Anterior cingulate cortex (tissue), 58 donors: ENCODE measurements around the gene ESPL1.
A peak's percentile ranks its signal among the peaks of the same experiment; 100 is the strongest.
"Not testable (repeated sequence)": the region's sequence is repeated elsewhere in the genome, so short reads cannot be mapped to it uniquely, and the experiment has no call there.

Source experiments
- DNase-seq, 58 donors: peaks; one replicate each; lab custom pipeline; 2025; lab: John Stamatoyannopoulos, UW

Gene ESPL1

DNA sequence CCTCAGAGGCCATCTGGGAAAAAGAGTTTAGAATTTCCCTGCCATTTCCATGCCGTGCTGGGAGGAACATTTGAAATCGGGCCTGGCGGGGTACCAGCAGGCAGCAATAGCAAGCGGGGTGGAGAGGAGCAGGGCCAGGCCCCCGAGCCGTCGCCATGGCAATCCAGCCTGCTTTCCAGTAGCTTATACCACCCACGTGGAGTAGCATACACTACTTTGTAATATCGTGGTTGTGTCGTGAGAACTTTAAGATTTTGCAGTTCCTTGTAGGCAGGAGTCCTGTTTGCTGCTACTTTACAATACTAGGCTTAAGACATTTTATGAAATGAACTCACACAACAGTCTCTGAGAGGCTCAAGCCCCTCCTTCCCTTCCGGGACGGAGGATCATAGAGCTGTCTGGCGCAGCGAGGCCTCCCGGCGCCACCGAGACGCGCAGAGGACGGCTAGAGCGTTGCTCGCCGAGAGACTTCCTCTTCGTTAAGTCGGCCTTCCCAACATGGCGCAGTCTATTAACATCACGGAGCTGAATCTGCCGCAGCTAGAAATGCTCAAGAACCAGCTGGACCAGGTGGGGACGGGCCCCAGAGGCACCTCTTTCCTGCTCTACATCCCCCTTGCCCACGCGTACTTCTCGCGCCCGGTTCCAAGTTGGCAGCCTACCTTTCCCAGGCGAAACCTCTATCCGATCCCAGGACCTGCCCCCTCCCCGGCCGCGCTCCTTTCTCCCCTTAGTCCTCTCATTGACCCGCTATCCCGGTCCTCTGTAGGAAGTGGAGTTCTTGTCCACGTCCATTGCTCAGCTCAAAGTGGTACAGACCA, 27.2 kb downstream of the ESPL1 start, which contains the start of gene PFDN5:
Gene PFDN5, plus strand, starts transcription at position 473 of the 821 bp plus-strand sequence. Its CDS starts 26 bp downstream, at position 499.
- peak; percentile 35 to 94 (median 84) for DNase-seq

DNA sequence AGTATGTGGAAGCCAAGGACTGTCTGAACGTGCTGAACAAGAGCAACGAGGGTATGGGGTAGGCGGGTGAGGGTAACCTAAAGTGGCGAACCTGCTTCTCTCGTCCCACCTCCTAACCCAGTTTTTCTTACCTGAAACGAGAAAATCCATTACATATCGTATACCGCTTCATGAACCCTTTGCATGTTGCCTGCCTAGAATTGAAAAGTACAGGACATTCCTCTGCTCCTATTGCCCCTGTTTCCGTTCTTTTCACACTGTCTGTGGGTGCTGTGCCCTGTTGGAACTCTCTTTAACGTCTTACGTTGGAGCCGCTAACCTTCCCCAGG, 27.8 kb downstream of the ESPL1 start:
- no peak for DNase-seq

DNA sequence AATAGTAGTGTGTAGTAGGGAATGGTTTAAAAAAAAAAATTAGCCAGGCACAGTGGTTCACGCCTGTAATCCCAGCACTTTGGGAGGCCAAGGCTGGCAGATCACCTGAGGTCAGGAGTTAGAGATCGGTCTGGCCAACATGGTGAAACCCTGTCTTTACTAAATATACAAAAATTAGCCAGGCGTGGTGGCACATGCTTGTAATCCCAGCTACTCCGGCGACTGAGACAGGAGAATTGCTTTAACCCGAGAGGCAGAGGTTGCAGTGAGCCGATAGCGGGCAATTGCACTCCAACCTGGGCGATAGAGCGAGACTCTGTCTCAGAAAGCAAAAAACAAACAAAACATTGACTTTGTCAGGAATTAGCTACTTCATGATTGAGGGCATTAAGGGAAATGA, 29.0 kb downstream of the ESPL1 start:
- not testable (repeated sequence) for DNase-seq

DNA sequence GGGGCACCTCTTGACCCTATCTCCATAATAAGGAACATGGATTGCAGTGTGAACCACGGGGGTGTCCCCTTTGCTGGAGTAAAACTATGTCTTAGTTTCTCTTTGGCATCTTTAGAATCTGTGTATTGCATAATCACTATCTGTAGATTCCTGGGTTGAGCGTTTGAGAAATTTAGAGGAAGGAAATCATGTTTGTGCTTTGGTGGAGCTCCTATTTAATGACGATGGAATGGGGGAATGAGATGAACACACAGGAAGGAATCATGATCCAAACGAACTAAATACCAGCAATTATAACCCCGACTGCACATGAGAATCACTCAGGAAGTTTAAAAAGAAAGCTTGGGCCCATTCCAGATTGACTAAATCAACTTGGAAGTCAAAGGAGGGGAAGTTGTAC, 30.1 kb downstream of the ESPL1 start:
- DNase-seq = no peak

DNA sequence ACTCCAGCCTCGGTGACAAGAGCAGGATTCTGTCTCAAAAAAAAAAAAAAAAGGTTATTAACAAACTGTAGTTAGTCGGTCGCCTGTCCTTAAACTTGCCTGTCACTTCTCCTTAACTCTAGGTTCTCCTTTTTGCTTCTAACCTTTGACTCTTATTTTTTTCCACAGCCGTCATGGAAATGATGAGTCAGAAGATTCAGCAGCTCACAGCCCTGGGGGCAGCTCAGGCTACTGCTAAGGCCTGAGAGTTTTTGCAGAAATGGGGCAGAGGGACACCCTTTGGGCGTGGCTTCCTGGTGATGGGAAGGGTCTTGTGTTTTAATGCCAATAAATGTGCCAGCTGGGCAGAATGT, 31.0 kb downstream of the ESPL1 start:
- DNase-seq = no peak

DNA sequence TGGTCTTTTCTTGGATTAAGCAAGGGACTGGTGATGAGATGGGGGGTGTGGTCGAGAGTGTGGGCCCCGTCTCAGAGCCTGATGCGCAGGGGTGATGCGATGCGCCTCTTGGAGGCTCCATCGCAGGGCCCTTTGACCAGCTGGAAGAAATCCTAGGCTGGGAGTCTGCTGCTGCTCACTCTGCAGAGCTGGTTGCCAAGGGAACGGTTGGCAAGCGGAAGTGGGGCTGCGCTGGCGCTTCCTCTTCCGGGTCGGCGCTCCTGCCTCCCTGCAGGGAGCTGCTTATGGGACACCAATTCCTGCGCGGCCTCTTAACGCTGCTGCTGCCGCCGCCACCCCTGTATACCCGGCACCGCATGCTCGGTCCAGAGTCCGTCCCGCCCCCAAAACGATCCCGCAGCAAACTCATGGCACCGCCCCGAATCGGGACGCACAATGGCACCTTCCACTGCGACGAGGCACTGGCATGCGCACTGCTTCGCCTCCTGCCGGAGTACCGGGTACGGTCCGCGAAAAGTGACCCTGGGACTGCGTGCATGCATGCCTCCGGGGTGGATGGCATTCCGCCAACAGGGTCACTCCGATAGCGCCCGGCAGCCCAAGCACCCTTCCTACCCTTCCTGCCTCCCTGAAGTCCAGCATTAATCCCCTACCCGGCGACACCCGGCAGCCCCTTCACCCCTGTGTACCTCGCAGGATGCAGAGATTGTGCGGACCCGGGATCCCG, 31.5 kb downstream of the ESPL1 start, which contains the start of gene MYG1:
Gene MYG1, plus strand, starts transcription at position 242 of the 727 bp plus-strand sequence. Its CDS starts 43 bp downstream, at position 285.
- peak; percentile 44 to 96 (median 86) for DNase-seq

DNA sequence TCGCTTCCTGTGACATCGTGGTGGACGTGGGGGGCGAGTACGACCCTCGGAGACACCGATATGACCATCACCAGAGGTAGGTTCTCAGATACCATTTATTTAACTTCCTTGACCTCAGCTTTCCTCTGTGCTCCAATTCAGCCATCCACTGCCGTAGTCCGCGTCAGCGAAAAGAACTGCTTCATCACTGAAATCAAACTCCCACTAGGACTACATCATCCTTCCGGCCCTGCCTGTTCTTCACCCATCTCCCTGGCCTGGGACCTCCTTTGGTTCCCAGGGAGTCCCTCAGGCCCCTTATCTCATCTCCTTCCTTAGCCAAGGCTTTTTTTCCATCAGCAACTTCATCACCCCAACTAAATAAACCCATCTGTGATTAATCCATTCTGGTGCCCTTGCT, 32.1 kb downstream of the ESPL1 start:
- DNase-seq = peak in 3 of 58 donors; percentile 27 to 44 (median 33)

DNA sequence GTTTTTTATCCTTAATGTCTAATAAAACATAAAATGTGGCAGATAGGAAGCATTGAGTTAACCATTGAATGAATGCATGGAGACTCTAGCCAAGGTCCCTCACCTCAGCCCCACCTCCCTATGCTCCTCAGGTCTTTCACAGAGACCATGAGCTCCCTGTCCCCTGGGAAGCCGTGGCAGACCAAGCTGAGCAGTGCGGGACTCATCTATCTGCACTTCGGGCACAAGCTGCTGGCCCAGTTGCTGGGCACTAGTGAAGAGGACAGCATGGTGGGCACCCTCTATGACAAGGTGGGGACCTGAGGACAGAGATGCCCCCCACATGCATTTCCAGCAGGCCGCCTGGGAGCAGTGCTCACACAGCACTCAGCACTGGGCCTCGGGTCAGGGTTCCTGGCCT, 34.8 kb downstream of the ESPL1 start:
- DNase-seq = no peak

DNA sequence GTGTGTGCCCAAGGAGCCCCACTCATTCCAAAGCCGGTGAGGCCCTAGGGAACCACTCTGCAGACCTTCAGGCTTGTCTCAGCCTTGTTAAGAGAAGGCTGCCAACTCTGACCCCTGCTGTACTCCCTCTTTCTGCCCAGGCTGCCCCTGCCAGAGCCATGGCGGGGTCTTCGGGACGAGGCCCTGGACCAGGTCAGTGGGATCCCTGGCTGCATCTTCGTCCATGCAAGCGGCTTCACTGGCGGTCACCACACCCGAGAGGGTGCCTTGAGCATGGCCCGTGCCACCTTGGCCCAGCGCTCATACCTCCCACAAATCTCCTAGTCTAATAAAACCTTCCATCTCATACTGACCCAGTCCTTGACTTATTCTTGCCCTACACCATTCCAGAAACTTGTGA, 38.7 kb downstream of the ESPL1 start:
- no peak for DNase-seq

DNA sequence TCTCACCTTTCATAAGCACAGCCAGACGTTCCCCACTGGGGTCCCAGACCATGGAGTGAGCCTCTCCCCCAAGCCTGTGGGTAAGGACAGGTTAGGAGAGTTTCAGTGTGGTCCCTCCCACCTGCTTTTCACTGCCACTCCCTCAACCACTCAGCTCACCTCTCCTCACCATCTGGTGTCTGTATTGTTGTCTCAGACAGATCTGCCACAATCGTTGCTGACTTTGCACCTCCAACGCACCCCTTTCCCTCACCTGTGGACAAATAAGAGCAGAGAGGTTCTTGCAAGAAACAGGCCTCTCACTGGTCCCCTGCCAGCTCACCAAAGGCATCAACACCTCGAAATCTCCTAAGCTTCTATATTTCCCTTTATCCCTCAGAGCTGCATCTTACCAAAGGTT, 40.2 kb downstream of the ESPL1 start:
- no peak for DNase-seq

DNA sequence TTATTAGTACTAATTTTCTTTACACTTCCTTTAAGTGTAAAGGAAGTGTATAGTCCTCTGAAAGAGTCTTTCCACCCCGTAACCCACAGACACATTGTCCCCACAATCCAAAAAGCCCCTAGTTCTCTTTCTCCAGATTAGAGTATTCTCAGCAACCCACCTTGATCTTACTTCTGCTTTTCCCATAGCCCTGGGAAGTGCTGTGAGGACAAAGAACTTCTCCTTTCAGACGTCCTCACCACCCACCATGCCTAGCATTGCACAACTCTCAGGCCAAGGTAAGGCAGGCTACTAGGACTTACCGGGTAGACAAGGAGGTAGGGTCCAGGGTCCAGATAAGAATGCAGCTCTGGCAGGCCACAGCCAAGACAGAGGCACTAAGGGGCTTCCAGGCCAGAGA, 45.9 kb downstream of the ESPL1 start:
- DNase-seq = no peak

DNA sequence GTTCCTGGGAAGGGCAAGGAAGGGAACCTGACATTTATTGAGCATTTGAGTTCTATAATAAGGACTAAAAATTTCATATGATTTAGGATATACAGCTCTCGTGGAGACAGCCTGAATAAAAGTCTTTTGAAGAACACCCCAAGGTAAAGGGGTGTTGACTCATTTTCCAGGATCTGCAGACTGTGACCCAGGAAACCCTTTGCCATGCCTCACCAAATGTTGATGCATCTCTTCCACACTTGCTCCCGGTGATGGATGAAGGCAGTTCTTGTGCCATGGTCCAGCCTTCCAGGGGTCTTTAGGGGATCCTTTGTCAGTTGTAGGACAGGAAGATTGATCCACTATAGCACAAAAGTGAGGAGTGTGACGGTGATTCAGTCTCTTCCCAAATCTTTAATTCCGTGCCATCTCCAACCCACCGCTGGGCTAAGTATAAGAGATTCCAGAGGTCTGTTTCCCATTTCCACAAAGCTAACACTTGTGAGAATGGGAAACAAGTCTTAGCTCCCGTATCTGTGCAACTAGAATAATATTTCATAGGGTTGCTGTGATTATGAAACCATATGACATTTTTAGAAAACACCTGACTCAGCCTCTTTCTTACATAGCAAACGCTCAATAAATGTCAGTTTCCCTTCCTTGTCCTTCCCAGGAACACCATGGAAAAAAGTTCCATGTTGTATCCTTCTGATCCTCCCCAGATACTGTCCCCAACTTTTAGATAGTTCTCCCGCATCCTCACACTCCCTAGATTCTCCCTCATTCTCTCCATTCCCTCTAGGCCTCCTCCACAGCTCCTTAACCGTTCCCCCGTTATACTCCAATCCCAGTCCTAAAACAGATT, 52.5 kb downstream of the ESPL1 start:
- no peak for DNase-seq

DNA sequence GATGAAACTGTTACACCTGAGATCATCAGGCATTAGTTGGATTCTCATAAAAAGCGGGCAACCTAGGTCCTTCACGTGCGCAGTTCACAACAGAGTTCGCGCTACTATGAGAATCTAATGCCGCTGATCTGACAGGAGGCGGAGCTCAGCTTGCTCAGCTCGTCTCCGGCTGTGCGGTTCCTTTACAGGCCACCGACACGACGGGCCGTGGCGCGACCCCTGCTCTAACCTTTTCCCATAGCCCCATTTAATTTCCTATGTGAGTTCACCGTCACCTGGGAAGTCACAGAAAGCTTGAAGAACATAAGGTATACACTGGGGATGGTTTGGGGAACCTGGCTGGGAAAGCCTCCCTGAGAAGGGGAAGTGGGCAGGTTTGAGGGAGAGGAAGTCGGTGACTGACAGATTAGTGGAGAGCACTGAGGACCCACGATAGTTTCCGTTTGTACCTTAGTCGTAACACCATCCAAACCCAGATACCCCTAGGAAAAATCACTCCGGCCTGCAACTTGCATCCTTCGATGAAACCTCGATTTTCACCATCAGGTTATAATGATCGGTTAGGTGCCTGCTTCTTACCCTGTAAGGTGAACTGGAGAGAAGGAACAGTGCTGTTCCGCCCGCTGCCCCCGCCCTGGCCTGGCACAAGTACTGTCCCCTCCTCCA, 56.1 kb downstream of the ESPL1 start:
- DNase-seq = peak in 6 of 58 donors; percentile 42 to 61 (median 54)

DNA sequence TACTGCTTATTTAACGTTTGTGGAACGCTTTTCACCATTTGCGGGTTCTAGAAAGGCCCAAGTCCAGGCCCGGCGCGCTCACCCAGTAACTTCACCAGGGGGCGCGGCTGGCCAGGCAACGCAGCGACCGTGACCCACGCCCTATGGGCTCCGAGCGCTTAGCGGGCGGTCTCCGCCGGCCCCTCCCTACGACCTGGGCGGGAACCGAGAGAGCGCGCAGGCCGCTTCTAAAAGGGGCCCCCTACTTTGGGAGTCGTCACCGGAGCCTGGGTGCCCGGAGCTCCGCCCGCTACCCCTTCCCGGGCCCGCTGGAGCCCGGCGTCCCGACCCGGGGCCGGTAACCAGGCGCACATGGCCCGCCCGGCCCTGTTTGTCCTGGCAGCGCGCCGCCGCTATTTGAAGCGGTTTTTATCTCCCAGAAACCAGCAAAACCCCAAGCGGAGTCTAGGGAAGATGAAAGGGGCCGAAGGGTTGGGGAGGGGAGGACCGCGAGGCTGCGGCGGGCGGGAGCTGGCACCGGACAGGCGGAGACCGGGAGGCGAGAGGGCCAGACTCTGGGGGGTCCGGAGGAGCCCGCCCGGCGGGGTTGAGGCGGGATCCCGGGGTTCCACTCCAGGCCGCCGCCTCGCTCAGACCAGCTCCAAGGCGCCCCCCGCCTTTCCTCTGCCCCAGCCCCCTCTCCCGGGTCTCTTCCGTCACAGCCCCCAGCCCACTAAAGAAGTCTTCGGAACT, 56.8 kb downstream of the ESPL1 start:
- DNase-seq = peak in 56 of 58 donors; percentile 26 to 92 (median 84)

DNA sequence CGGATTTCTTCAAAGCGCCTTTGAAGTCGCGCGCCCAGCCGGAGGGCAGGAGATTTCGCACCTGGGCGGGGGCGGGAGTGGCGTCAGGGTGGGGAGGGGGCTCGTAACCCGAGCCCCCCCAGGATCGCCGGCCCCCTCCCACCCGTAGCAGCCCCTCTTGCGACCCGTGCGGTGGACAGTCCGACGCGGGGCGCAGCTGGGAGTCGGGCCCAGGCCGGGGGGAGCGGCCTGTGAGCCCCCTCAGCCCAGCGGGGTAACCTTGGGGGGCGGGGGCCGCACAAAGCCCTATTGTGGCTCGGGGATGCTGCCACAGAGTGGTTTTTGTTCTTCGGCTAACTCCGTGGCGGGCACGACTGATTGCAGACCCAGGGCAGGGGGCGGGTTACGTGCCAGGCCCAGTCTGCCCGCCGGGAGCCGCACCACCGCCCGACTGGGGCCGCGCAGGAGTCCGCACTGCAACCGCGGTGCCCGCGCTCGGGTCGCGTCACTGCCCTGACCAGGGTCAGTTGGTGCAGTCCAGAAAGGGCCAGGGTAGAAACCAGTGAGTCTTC, 57.5 kb downstream of the ESPL1 start:
- DNase-seq = peak in 56 of 58 donors; percentile 5 to 93 (median 74)

DNA sequence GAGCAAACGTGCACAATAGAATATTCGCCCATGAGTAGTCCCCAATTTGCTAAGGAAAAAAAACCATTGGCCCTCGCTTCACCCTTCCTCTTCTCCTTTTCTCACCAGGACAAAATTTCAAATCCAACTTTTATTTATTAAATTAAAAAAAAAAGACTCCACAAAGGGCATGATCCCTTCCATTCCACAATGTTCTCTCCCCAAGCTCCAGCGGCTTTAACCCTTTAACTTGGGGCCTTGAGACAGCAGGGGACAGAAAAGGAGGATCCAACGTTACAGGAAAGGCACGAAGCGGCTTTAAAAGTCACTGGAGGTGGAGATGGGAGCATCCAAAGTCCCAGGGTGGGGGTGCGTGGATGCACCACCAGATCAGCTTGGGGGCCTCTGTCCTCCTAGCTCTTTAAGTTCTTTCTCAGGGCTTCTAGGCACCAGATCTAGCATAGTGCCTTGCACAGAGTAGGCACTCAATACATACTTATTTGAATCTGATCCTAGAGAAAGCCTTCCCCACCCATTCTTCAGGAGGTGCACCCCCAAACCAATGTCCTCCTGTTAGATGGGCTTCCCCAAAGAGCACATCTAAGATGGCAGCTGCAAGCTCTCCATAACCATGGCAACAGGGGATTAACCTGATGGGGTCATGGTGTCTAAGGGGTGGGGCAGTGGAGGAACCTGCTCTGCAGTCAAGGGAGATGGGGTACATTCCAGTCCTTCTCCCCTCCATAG, 58.5 kb downstream of the ESPL1 start:
- no peak for DNase-seq

DNA sequence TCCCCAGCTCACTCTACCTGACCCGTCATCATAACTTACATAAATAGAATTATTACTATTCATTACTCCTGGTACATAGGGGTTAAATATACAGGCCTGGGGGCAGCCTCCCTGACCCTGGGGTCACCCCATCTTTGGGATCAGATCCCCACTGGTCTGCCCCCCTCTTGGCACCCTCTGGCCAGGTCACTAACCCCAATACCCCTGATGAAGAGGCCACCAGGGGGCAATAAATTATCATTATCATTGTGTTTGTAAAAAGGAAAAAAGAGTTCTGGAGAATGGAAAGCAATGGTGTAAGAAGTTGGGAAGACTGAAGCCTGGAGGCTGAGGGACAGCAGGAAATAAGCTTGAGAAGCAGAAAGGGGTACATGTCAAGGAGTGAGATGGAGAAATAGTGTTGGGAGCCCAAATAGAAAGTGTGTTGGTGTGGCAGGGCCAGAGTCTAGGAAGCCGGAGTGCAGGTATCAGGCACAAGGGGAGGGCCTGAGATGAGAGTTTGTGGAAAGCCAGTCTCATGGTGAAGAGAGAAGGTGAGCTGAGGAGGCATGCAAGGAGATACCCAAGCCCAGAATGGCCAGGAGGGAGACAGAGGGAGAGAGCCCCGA, 59.4 kb downstream of the ESPL1 start:
- DNase-seq = no peak

DNA sequence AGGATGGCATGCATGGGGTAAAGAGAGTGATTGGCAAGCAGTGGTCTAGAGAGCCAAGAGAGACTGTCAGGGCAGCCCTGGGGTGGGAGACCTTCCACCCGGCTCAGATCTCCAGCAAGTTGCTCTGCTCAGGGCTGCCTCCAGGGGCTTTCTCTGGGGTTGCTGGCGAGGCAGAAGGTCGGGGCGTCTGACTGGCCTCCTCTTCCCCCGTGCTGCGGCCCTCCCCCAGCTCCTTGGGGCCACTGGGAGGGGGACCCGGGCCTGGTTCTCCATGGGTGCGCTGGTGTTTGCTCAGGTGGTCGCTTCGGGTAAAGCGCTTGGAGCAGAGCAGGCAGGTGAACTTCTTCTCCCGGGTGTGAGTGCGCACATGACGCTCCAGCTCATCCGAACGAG, 59.9 kb downstream of the ESPL1 start:
- no peak for DNase-seq
